Measurements from ENCODE around the gene ELAC2. TPM values are rescaled to one million over a fixed set of nuclear protein-coding genes. Genes with fewer than 3 reads are reported as not detected.

Gene ELAC2
- total RNA-seq, 1 donor from 2014 or later, result 73.7 TPM

- no peak for TF ChIP-seq CTCF (IDR thresholded peaks at IDR 0.05; ENCODE audit: unreplicated experiment)
- Mint-ChIP-seq H3K9me3 (ENCODE audit: unreplicated experiment) (no peaks in the 10 kb centered on the region), H3K36me3 (ENCODE audit: low read depth, unreplicated experiment) (peaks cover 26% of the 10 kb centered on the region), H3K27ac (ENCODE audit: unreplicated experiment) (no peak overlapping the region), H3K27me3 (ENCODE audit: unreplicated experiment) (no peaks in the 10 kb centered on the region), H3K4me3 (ENCODE audit: unreplicated experiment) (no peak overlapping the region), H3K4me1 (ENCODE audit: unreplicated experiment) (no peaks in the 10 kb centered on the region)
- no peak for DNase-seq (ENCODE audit: low spot score)
These were observed 17.3 kb downstream of the ELAC2 start for GRCh38 chr17:13000561-13000960.

- Mint-ChIP-seq H3K27me3 (ENCODE audit: unreplicated experiment) (peaks cover 4% of the 10 kb centered on the region), H3K9me3 (ENCODE audit: unreplicated experiment) (no peaks in the 10 kb centered on the region), H3K4me1 (ENCODE audit: unreplicated experiment) (no peaks in the 10 kb centered on the region), H3K4me3 (ENCODE audit: unreplicated experiment) (no peak overlapping the region), H3K27ac (ENCODE audit: unreplicated experiment) (no peak overlapping the region), H3K36me3 (ENCODE audit: low read depth, unreplicated experiment) (peaks cover 37% of the 10 kb centered on the region)
- TF ChIP-seq CTCF (IDR thresholded peaks at IDR 0.05; ENCODE audit: unreplicated experiment), result no peak
- no peak for DNase-seq (ENCODE audit: low spot score)
These were observed 19.0 kb downstream of the ELAC2 start for GRCh38 chr17:12998874-12999273.

- TF ChIP-seq CTCF (IDR thresholded peaks at IDR 0.05; ENCODE audit: unreplicated experiment), result no peak
- Mint-ChIP-seq H3K36me3 (ENCODE audit: low read depth, unreplicated experiment) (peaks cover 35% of the 10 kb centered on the region), H3K9me3 (ENCODE audit: unreplicated experiment) (no peaks in the 10 kb centered on the region), H3K4me1 (ENCODE audit: unreplicated experiment) (no peaks in the 10 kb centered on the region), H3K27ac (ENCODE audit: unreplicated experiment) (no peak overlapping the region), H3K27me3 (ENCODE audit: unreplicated experiment) (peaks cover 5% of the 10 kb centered on the region), H3K4me3 (ENCODE audit: unreplicated experiment) (no peak overlapping the region)
- no peak for DNase-seq (ENCODE audit: low spot score)
These were observed 19.4 kb downstream of the ELAC2 start for GRCh38 chr17:12998461-12998860.

GRCh38 chr17:12996941-12997340 is 20.9 kb downstream of the ELAC2 start:
- DNase-seq (ENCODE audit: low spot score), result no peak
- H3K36me3 Mint-ChIP-seq (ENCODE audit: low read depth, unreplicated experiment), result peaks cover 35% of the 10 kb centered on the region
- H3K27me3 Mint-ChIP-seq (ENCODE audit: unreplicated experiment), result peaks cover 5% of the 10 kb centered on the region
- no peak for TF ChIP-seq CTCF (IDR thresholded peaks at IDR 0.05; ENCODE audit: unreplicated experiment)
- no peaks in the 10 kb centered on the region for H3K4me1 Mint-ChIP-seq (ENCODE audit: unreplicated experiment)
- H3K4me3 Mint-ChIP-seq (ENCODE audit: unreplicated experiment), result no peak overlapping the region
- no peak overlapping the region for H3K27ac Mint-ChIP-seq (ENCODE audit: unreplicated experiment)
- no peaks in the 10 kb centered on the region for H3K9me3 Mint-ChIP-seq (ENCODE audit: unreplicated experiment)

GRCh38 chr17:12996357-12996756 is 21.5 kb downstream of the ELAC2 start:
- Mint-ChIP-seq H3K9me3 (ENCODE audit: unreplicated experiment) (no peaks in the 10 kb centered on the region), H3K27ac (ENCODE audit: unreplicated experiment) (no peak overlapping the region), H3K36me3 (ENCODE audit: low read depth, unreplicated experiment) (peaks cover 37% of the 10 kb centered on the region), H3K4me1 (ENCODE audit: unreplicated experiment) (no peaks in the 10 kb centered on the region), H3K27me3 (ENCODE audit: unreplicated experiment) (peaks cover 5% of the 10 kb centered on the region), H3K4me3 (ENCODE audit: unreplicated experiment) (no peak overlapping the region)
- DNase-seq (ENCODE audit: low spot score), result no peak
- TF ChIP-seq CTCF (IDR thresholded peaks at IDR 0.05; ENCODE audit: unreplicated experiment), result no peak
